NOMO-1 treated with dmso at 0.1 percent for 144 hours (cell line): Measurements from ENCODE around the gene SREK1IP1.
"Not testable (repeated sequence)": the region's sequence is repeated elsewhere in the genome, so short reads cannot be mapped to it uniquely, and the experiment has no call there.

Experiments
- DNase-seq: peaks from one replicate; lab custom pipeline; 2025; ENCODE audit not compliant: unreplicated experiment; lab: John Stamatoyannopoulos, UW

SREK1IP1 gene

GRCh38 chr5:64765804-64766504, 2.5 kb downstream of the SREK1IP1 start:
- DNase-seq: no peak

GRCh38 chr5:64763948-64764503, 4.5 kb downstream of the SREK1IP1 start:
- DNase-seq: no peak

GRCh38 chr5:64759960-64760660, 8.4 kb downstream of the SREK1IP1 start:
- no peak for DNase-seq

GRCh38 chr5:64758901-64759300, 9.6 kb downstream of the SREK1IP1 start:
- no peak for DNase-seq

- no peak for DNase-seq
Measured at GRCh38 chr5:64754066-64754465, 14.4 kb downstream of the SREK1IP1 start.

GRCh38 chr5:64749385-64749784, 19.1 kb downstream of the SREK1IP1 start:
- no peak for DNase-seq

- no peak for DNase-seq
Measured at GRCh38 chr5:64746446-64746845, 22.0 kb downstream of the SREK1IP1 start.

GRCh38 chr5:64744914-64745313, 23.6 kb downstream of the SREK1IP1 start:
- DNase-seq: no peak

GRCh38 chr5:64742821-64743220, 25.7 kb downstream of the SREK1IP1 start:
- DNase-seq: no peak

GRCh38 chr5:64742411-64742810, 26.1 kb downstream of the SREK1IP1 start:
- DNase-seq: no peak

GRCh38 chr5:64727150-64727549, 41.3 kb downstream of the SREK1IP1 start:
- DNase-seq: no peak

GRCh38 chr5:64722588-64722987, 45.9 kb downstream of the SREK1IP1 start:
- DNase-seq: no peak

GRCh38 chr5:64714495-64714894, 54.0 kb downstream of the SREK1IP1 start:
- DNase-seq: not testable (repeated sequence)

GRCh38 chr5:64707191-64707590, 61.3 kb downstream of the SREK1IP1 start:
- no peak for DNase-seq

GRCh38 chr5:64706074-64706473, 62.4 kb downstream of the SREK1IP1 start:
- DNase-seq: not testable (repeated sequence)

- no peak for DNase-seq
Measured at GRCh38 chr5:64700765-64701164, 67.7 kb downstream of the SREK1IP1 start.

- DNase-seq: not testable (repeated sequence)
Measured at GRCh38 chr5:64696414-64696813, 72.1 kb downstream of the SREK1IP1 start.

- DNase-seq: no peak
Measured at GRCh38 chr5:64693636-64694035, 74.9 kb downstream of the SREK1IP1 start.

GRCh38 chr5:64691291-64691690, 77.2 kb downstream of the SREK1IP1 start:
- no peak for DNase-seq

GRCh38 chr5:64690417-64691151, 77.9 kb downstream of the SREK1IP1 start, which contains the start of gene SHISAL2B:
SHISAL2B (plus strand) TSS chr5:64690503; CDS start chr5:64690624, 121 bp downstream.
- no peak for DNase-seq

- no peak for DNase-seq
Measured at GRCh38 chr5:64690104-64690416, 78.4 kb downstream of the SREK1IP1 start.

- no peak for DNase-seq
Measured at GRCh38 chr5:64688965-64689364, 79.5 kb downstream of the SREK1IP1 start.
